Heart left ventricle (tissue), 16 donors: ENCODE measurements around the gene EFNB1. TPM values are rescaled to one million over a fixed set of nuclear protein-coding genes. Genes with fewer than 3 reads are reported as not detected.

Experiments
- ATAC-seq, 4 donors: fragments of 200-7000 bp; cut with Tn5 transposase; one replicate each; pipeline ENCODE4 v1.9.1; 2020 to 2022; ENCODE audit warnings: moderate library complexity in 4 of 4, mild to moderate bottlenecking in 3 of 4, moderate number of reproducible peaks in 1 of 4
- DNase-seq, 5 donors: peaks; one replicate each; pipeline ENCODE4 v3.0.0-alpha.2; 2020
- H3K27ac ChIP-seq, 12 donors: fragments of 200-600 bp; sonication (generic) in 4 of 12; one replicate each; pipeline versions ENCODE4 v1.5.0 to v1.8.0; 2016 to 2022; ENCODE audit warnings: mild to moderate bottlenecking in 2 of 12
- H3K27me3 ChIP-seq, 9 donors: fragments of 200-600 bp; sonication (generic) in 2 of 9; one replicate each; pipeline versions ENCODE4 v1.5.1 to v1.8.0; 2016 to 2022; ENCODE audit warnings: mild to moderate bottlenecking in 3 of 9
- H3K36me3 ChIP-seq, 9 donors: fragments of 200-600 bp; sonication (generic) in 2 of 9; one replicate each; pipeline versions ENCODE4 v1.5.0 to v1.8.0; 2018 to 2022; ENCODE audit warnings: mild to moderate bottlenecking in 2 of 9
- H3K4me1 ChIP-seq, 12 donors: fragments of 200-600 bp; sonication (generic) in 4 of 12; one replicate each; pipeline versions ENCODE4 v1.5.0 to v1.8.0; 2016 to 2022; ENCODE audit warnings: mild to moderate bottlenecking in 3 of 12
- H3K4me3 ChIP-seq, 12 donors: fragments of 200-600 bp; sonication (generic) in 4 of 12; one replicate each; pipeline versions ENCODE4 v1.5.0 to v1.8.0; 2017 to 2022; ENCODE audit warnings: mild to moderate bottlenecking in 9 of 12, moderate library complexity in 4 of 12
- H3K9me3 ChIP-seq, 12 donors: fragments of 200-600 bp; sonication (generic) in 4 of 12; one replicate each; pipeline versions ENCODE4 v1.5.0 to v1.8.0; 2016 to 2022; ENCODE audit warnings: mild to moderate bottlenecking in 1 of 12
- CTCF ChIP-seq, 12 donors: fragments of 200-600 bp; sonication (generic) in 4 of 12; IDR thresholded peaks; one replicate each; pipeline versions ENCODE4 v1.5.0 to v1.8.0; 2018 to 2022; ENCODE audit warnings: antibody characterized with exemption in 12 of 12, mild to moderate bottlenecking in 5 of 12
- POLR2A ChIP-seq, 2 donors: fragments of 450-650 bp; IDR thresholded peaks; one replicate each; pipeline ENCODE4 v1.6.1; 2017; ENCODE audit warnings: antibody characterized with exemption in 2 of 2, mild to moderate bottlenecking in 2 of 2, moderate library complexity in 2 of 2
- WGBS, 4 donors: extraction: QIAGEN DNeasy Blood & Tissue Kit in 2 of 4; methylation state at CpG; one replicate each; pipeline versions ENCODE4 v1.1.5 to v1.1.7; 2013 to 2018; 5-methylcytosine and 5-hydroxymethylcytosine counted together
- intact Hi-C, 10 donors: fragments of 100-400 bp; cut with DNase I; formaldehyde crosslinking; loops; one replicate each; pipeline versions ENCODE4 v1.11.1 to v1.14.2; 2022
- polyA plus RNA-seq, 2 donors: library from polyadenylated mRNA; stranded (reverse); fragments of 200-250 nt; gene quantifications; one replicate each; pipeline ENCODE4 v1.2.3, GENCODE V29; 2013
- total RNA-seq, 9 donors: library from RNA; depleted of rRNA in 2 of 9; stranded (reverse); fragments of >200 nt in 2 of 9; fragmentation: NEBNext Ultra II Directional in 3 of 9; extraction: Animal tissue kit (Norgen Biotek cat#: 25700) in 3 of 9; gene quantifications; one replicate each; pipeline versions ENCODE4 v1.1.0 to v1.2.4, GENCODE V29; 2016 to 2023
- donor health status: ischemic (EF 13 %, LVEDD 7.1; RV severe dilation, severe dysfunction).
- donor health status: healthy with polysubstance abuse.
- donor health status: DM: no; HTN: yes; CAD: no.
- donor health status: DM: no; HTN: no; CAD: no.
- donor health status: ischemic (EF 25% LVEDD 6.9; RV normal size, moderate dysfunction).
- donor health status: ischemic (EF 25% LVEDD 5.7; RV mildly dilated, moderate dysfunction).
- donor health status: healthy.
- donor health status: DM: yes; HTN: yes; CAD: no.
- donor health status: ischemic (EF 35%, LVEDD 5.7; RV mildly dilated, moderate dysfunction).
- donor health status: nonischemic (EF 11% LVEDD 7.7; RV severe dilation, severe dysfunction).
- donor health status: DM: yes; HTN: yes; CAD: no.
- donor health status: PGD.
- donor health status: ischemic (EF 29% LVEDD 5.4; RV normal size, mild dysfunction).
- donor health status: nonischemic (EF 23%, LVEDD 6.1; RV moderate dilation, normal function).

EFNB1 gene
- total and polyA plus RNA-seq, 11 donors = 15.9 to 78.8 (median 25.4) TPM

GRCh38 chrX:68807818-68808217, 21.0 kb upstream of the EFNB1 start:
- 9 to 46% (median 22%) methylated on average over 3 of the region's 3 CpGs for WGBS, 4 donors
- Histone ChIP-seq H3K27me3 (peaks cover 0 to 18% (median 0%) of the 10 kb centered on the region in 9 donors), H3K4me3 (no peak overlapping the region), H3K27ac (no peak overlapping the region), H3K9me3 (no peaks in the 10 kb centered on the region), H3K4me1 (no peaks in the 10 kb centered on the region), H3K36me3 (no peaks in the 10 kb centered on the region)
- intact Hi-C loops = loop anchor here in 9 of 10 donors (1.0 to 10.0 kb wide), 9 partner anchors 73 to 613 kb away; no protein-coding TSS in a partner anchor
- DNase-seq (no peak), ATAC-seq (peak in 3 of 4 donors; percentile 63 to 64 (median 64))
- peak; percentile 14 to 61 (median 44) for TF ChIP-seq CTCF (IDR thresholded peaks at IDR 0.05)
- TF ChIP-seq POLR2A (IDR thresholded peaks at IDR 0.05) = no peak

- Histone ChIP-seq H3K4me1 (no peaks in the 10 kb centered on the region), H3K27me3 (peaks cover 0 to 18% (median 0%) of the 10 kb centered on the region in 9 donors), H3K36me3 (no peaks in the 10 kb centered on the region), H3K27ac (no peak overlapping the region), H3K4me3 (no peak overlapping the region), H3K9me3 (no peaks in the 10 kb centered on the region)
- TF ChIP-seq CTCF (IDR thresholded peaks at IDR 0.05) (peak in 11 of 12 donors; percentile 14 to 49 (median 32)), POLR2A (IDR thresholded peaks at IDR 0.05) (no peak)
- peak; percentile 67 to 85 (median 76) for ATAC-seq
- intact Hi-C loops = loop anchor here in 9 of 10 donors (1.0 to 10.0 kb wide), 9 partner anchors 74 to 614 kb away; no protein-coding TSS in a partner anchor
- 31 to 64% (median 53%) methylated on average over 6 of the region's 6 CpGs for WGBS, 4 donors
- peak in 3 of 5 donors; percentile 24 to 62 (median 47) for DNase-seq
These were observed 20.0 kb upstream of the EFNB1 start for GRCh38 chrX:68808686-68809357.

- no peaks in the 10 kb centered on the region for H3K9me3 ChIP-seq
- peaks cover 0 to 11% (median 0%) of the 10 kb centered on the region in 9 donors for H3K27me3 ChIP-seq
- ATAC-seq (no peak), DNase-seq (no peak)
- no peaks in the 10 kb centered on the region for H3K36me3 ChIP-seq
- H3K4me1 ChIP-seq = peaks cover 0 to 5% (median 0%) of the 10 kb centered on the region in 12 donors
- intact Hi-C loops = loop anchor here in 7 of 10 donors (5.0 to 10.0 kb wide), 8 partner anchors 214 to 1277 kb away; partner anchors contain the start of gene PJA1 (in 2 of the 7)
- H3K27ac ChIP-seq = no peak overlapping the region
- TF ChIP-seq POLR2A (IDR thresholded peaks at IDR 0.05) (no peak), CTCF (IDR thresholded peaks at IDR 0.05) (no peak)
- no peak overlapping the region for H3K4me3 ChIP-seq
- WGBS, 4 donors = 79 to 86% (median 82%) methylated on average over 5 to 6 of the region's 6 CpGs
These were observed 8.2 kb upstream of the EFNB1 start for GRCh38 chrX:68820476-68821110.

DNA sequence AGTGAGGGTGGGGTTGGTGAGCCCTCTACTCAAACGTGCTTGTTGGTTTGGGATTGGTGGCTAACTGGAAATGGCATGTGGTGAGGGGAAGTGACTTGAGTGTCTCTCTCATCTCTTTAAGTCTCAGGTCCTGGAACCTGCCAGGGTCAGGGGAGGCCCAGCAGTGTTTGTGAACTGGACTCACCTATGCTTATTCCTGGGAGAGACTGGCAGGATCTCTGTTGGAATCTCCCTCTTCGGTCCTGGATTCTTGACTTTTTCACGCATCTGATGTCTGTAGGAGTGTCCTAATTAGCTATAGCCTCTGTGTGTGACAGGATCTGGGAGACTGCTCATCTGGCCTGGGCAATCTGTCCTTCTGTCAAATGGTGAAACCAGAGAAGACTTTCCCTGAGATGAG, 7.2 kb upstream of the EFNB1 start:
- Histone ChIP-seq H3K9me3 (no peaks in the 10 kb centered on the region), H3K27me3 (peaks cover 0 to 14% (median 0%) of the 10 kb centered on the region in 9 donors), H3K4me1 (peaks cover 0 to 5% (median 0%) of the 10 kb centered on the region in 12 donors), H3K27ac (no peak overlapping the region), H3K4me3 (no peak overlapping the region), H3K36me3 (no peaks in the 10 kb centered on the region)
- DNase-seq (no peak), ATAC-seq (no peak)
- WGBS, 4 donors = 57 to 77% (median 71%) methylated on average over 2 to 3 of the region's 3 CpGs
- no peak for TF ChIP-seq POLR2A (IDR thresholded peaks at IDR 0.05)
- no peak for TF ChIP-seq CTCF (IDR thresholded peaks at IDR 0.05)
- intact Hi-C loops = loop anchor here in 8 of 10 donors (1.0 to 10.0 kb wide), 11 partner anchors 213 to 1276 kb away; partner anchors contain the start of gene PJA1 (in 2 of the 8)
